RWPE1 (cell line): ENCODE measurements around the gene DHRS11.
A peak's percentile ranks its signal among the peaks of the same experiment; 100 is the strongest.

ENCODE experiments used
- CTCF ChIA-PET: fragments of 350-600 bp; sonication (Branson Sonifier 250); formaldehyde crosslinking; extraction: SDS; loops from one replicate; lab custom pipeline; 2021; lab: Yijun Ruan, JAX
- POLR2A ChIA-PET: fragments of 400-600 bp; formaldehyde crosslinking; extraction: SDS; loops from one replicate; lab custom pipeline; 2020; ENCODE audit warnings: antibody characterized with exemption; ENCODE audit not compliant: low non-redundant PET; lab: Yijun Ruan, JAX
- DNase-seq: peaks from one replicate; pipeline ENCODE4 v3.0.0; 2012; ENCODE audit warnings: low spot score
- H3K27ac ChIP-seq: fragments of 450-650 bp; 2 replicates; pipeline ENCODE4 v1.5.1; 2017
- CTCF ChIP-seq: fragments of 450-650 bp; conservative IDR thresholded peaks from 2 replicates; pipeline ENCODE4 v1.5.1; 2017; ENCODE audit warnings: low read depth, mild to moderate bottlenecking

Gene DHRS11

GRCh38 chr17:36591434-36592315, at the start of gene DHRS11:
Gene DHRS11, plus strand, starts transcription at chr17:36591879. Its CDS starts 131 bp downstream, at chr17:36592010.
- POLR2A ChIA-PET = no interaction called here
- CTCF ChIA-PET = interaction anchor here (0.6 to 0.7 kb wide), 2 partner anchors 11 kb away, joined by 3 to 4 read pairs; no protein-coding TSS in a partner anchor
- no peak for TF ChIP-seq CTCF
- DNase-seq = peak; percentile 92
- H3K27ac ChIP-seq = peak within 1 kb of the TSS; percentile 81

- CTCF ChIA-PET = no interaction called here
- peak overlapping the region; percentile 98 for H3K27ac ChIP-seq
- POLR2A ChIA-PET = interaction anchor here (1.2 kb wide), 1 partner anchor 9 kb away, joined by 4 read pairs; no protein-coding TSS in a partner anchor
- DNase-seq = no peak
- TF ChIP-seq CTCF = no peak
These were observed 48.9 kb upstream of the DHRS11 start for GRCh38 chr17:36542755-36543154.

GRCh38 chr17:36544044-36544306, 47.7 kb upstream of the DHRS11 start:
- CTCF ChIA-PET = interaction anchor here (0.6 kb wide), 2 partner anchors 14 to 859 kb away, joined by 3 to 8 read pairs; no protein-coding TSS in a partner anchor
- POLR2A ChIA-PET = interaction anchor here (0.9 to 1.9 kb wide), 3 partner anchors 8 to 10 kb away, joined by 4 to 7 read pairs (median 6); partner anchors contain the start of genes MYO19 and PIGW
- DNase-seq = peak; percentile 10
- peak overlapping the region; percentile 98 for H3K27ac ChIP-seq
- TF ChIP-seq CTCF = no peak

GRCh38 chr17:36544307-36545076, 47.2 kb upstream of the DHRS11 start, which contains the start of gene GGNBP2:
Gene GGNBP2, plus strand, starts transcription at chr17:36544919. Its CDS starts 806 bp downstream, at chr17:36545725.
- no peak for TF ChIP-seq CTCF
- peak; percentile 88 for DNase-seq
- ChIA-PET POLR2A (interaction anchor here (0.9 to 1.9 kb wide), 2 partner anchors 8 to 10 kb away, joined by 6 to 7 read pairs; partner anchors contain the start of genes MYO19 and PIGW), CTCF (interaction anchor here (0.6 kb wide), 1 partner anchor 859 kb away, joined by 3 read pairs; no protein-coding TSS in a partner anchor)
- peak within 1 kb of the TSS; percentile 98 for H3K27ac ChIP-seq

GRCh38 chr17:36545077-36545464, 46.6 kb upstream of the DHRS11 start:
- DNase-seq = no peak
- H3K27ac ChIP-seq = peak overlapping the region; percentile 98
- POLR2A ChIA-PET = interaction anchor here (0.8 to 1.9 kb wide), 2 partner anchors 11 to 13 kb away, joined by 4 to 7 read pairs; partner anchors contain the start of genes MYO19 and PIGW
- CTCF ChIA-PET = no interaction called here
- TF ChIP-seq CTCF = no peak
